Measurements from ENCODE around the gene LRRIQ4.

LRRIQ4 gene

DNA sequence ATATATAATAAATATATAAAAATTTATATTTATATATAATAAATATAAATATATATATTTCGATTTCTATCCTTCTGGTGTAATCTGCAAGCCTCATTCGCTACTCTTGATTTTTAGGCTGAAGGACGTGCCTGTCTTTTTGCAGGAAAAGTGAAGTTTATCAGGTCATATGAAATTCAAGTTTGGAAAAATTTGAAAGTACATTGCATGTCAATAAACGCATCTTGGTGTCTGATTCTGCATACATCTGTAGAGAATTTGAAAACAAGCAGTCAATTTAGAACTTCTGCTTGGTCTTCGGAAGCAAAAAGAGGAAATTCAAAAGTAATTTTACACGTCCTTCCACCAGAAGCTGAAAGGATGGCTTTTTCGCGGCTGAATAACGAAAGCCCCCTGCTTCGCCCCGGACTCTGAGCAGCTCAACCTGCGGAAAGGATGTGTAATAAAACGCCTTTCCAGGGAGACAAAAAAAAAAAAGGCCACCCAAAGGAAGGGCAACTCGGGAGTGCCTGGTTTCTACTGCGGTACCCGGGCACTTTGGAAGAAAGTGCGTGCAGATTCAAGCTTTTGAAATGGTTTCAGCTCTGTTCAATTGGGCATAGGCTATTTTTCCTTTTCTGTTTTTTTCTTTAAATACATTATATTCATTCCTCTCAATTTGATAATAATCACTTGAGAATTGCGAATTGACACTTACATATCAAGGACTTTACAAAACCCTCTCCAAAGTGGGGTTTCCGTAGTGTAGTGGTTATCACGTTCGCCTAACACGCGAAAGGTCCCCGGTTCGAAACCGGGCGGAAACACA lies 41.0 kb upstream of the LRRIQ4 start:
- peak; percentile 45 for DNase-seq (ENCODE audit: extremely low spot score)
- ChIA-PET POLR2A (interaction anchor here (2.0 to 2.1 kb wide), 2 partner anchors 8 to 40 kb away, joined by 12 to 18 read pairs; partner anchors contain the start of genes LRRC34, LRRIQ4 and TERC), CTCF (interaction anchor here (0.6 kb wide), 1 partner anchor 761 kb away, joined by 3 read pairs; no protein-coding TSS in a partner anchor)
- TF ChIP-seq ZNF384 (IDR thresholded peaks at IDR 0.05) (peak; percentile 97), FOXM1 (IDR thresholded peaks at IDR 0.05; ENCODE audit: borderline replicate concordance) (no peak)
- TF ChIP-seq, protein P1, sequence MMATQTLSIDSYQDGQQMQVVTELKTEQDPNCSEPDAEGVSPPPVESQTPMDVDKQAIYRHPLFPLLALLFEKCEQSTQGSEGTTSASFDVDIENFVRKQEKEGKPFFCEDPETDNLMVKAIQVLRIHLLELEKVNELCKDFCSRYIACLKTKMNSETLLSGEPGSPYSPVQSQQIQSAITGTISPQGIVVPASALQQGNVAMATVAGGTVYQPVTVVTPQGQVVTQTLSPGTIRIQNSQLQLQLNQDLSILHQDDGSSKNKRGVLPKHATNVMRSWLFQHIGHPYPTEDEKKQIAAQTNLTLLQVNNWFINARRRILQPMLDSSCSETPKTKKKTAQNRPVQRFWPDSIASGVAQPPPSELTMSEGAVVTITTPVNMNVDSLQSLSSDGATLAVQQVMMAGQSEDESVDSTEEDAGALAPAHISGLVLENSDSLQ (IDR thresholded peaks at IDR 0.05) = no peak

GRCh38 chr3:169772305-169772896 lies 40.3 kb upstream of the LRRIQ4 start:
- peak; percentile 50 for DNase-seq (ENCODE audit: extremely low spot score)
- no peak for TF ChIP-seq FOXA1 (IDR thresholded peaks at IDR 0.05)
- no peak for TF ChIP-seq CTBP1 (IDR thresholded peaks at IDR 0.05; ENCODE audit: borderline replicate concordance)
- TF ChIP-seq FOXK2 (IDR thresholded peaks at IDR 0.05) = no peak
- peak; percentile 89; the same call in 1 of the 2 replicates for TF ChIP-seq ZNF384 (IDR thresholded peaks at IDR 0.05)
- TF ChIP-seq ARNT (IDR thresholded peaks at IDR 0.05) = no peak
- TF ChIP-seq TARDBP (IDR thresholded peaks at IDR 0.05) = no peak
- TF ChIP-seq SP1 (IDR thresholded peaks at IDR 0.05) = no peak
- no peak for TF ChIP-seq LEF1 (IDR thresholded peaks at IDR 0.05; ENCODE audit: borderline replicate concordance)
- TF ChIP-seq L3MBTL2 (conservative IDR thresholded peaks at IDR 0.05) = peak; percentile 96
- no peak for TF ChIP-seq FOXM1 (IDR thresholded peaks at IDR 0.05; ENCODE audit: borderline replicate concordance)
- no peak for TF ChIP-seq BHLHE40 (IDR thresholded peaks at IDR 0.05; ENCODE audit: borderline replicate concordance)
- TF ChIP-seq, protein P1 (IDR thresholded peaks at IDR 0.05) = peak; percentile 33
- TF ChIP-seq HDGF (IDR thresholded peaks at IDR 0.05; ENCODE audit: borderline replicate concordance) = no peak
- TF ChIP-seq SUZ12 (IDR thresholded peaks at IDR 0.05) = no peak
- TF ChIP-seq ELF4 (IDR thresholded peaks at IDR 0.05) = no peak; the same call in 1 of the 2 replicates
- no peak for TF ChIP-seq NFRKB (IDR thresholded peaks at IDR 0.05)
- ChIA-PET CTCF (no interaction called here), POLR2A (interaction anchor here (0.7 to 2.1 kb wide), 4 partner anchors 8 to 239 kb away, joined by 3 to 18 read pairs (median 8); partner anchors contain the start of genes LRRC34, LRRIQ4 and TERC)

DNA sequence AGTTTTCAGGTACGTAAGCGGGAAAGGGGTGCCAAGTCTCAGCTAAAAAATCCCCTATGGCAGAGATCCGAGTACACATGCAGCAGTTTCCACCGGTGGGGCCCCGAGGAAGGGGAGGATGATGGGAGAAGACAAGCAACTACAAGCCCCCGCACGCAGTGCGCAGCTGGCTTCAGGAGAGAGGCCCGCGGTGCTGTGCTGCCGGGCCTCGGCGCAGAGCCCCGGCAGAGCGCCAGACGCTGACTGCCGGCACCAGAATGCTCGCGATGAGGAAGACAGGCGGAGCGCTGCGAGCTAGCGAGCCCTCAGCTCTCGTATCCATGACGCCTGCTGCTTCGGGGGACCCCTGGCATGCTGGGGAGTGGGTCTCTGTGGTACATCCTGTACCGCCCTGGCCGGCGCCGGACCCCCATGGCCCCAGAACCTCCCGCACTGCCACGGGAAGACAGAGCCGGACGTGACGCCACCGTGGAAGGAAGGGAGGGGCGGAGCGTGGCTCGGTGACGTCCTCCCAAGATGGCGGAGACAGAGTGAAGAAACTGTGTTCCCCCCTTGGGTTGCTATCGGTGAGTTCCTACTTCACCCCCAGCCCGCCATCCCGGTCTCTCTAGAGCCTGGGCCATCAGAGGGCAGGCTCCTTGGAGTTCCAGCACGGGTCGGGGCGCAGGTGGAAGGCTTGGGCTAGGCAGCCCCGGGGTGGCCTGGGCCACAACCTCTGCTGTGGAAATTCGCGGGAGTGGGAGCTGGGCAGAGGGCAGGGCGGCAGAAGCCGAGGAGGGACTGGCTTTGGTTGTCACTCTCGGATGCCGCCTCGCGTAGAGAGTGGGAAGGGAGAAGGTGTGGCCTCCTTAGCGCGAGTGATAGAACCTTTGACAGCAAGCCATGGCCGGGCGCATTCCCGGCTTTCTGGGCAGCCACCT lies 39.5 kb upstream of the LRRIQ4 start, which contains the start of gene MYNN:
Gene MYNN (plus strand): TSS at position 500 of the 920 bp plus-strand sequence. CDS start 900 bp downstream, outside the sequence.
- POLR2A ChIA-PET = interaction anchor here (0.5 to 2.1 kb wide), 5 partner anchors 9 to 238 kb away, joined by 3 to 18 read pairs (median 4); partner anchors contain the start of genes LRRC34, LRRIQ4 and TERC
- DNase-seq (ENCODE audit: extremely low spot score) = peak; percentile 74
- CTCF ChIA-PET = no interaction called here
- peak; percentile 49; the same call in 1 of the 2 replicates for TF ChIP-seq ELF4 (IDR thresholded peaks at IDR 0.05)
- no peak for TF ChIP-seq BHLHE40 (IDR thresholded peaks at IDR 0.05; ENCODE audit: borderline replicate concordance)
- no peak for TF ChIP-seq CTBP1 (IDR thresholded peaks at IDR 0.05; ENCODE audit: borderline replicate concordance)
- peak; percentile 53; the same call in 1 of the 2 replicates for TF ChIP-seq NFRKB (IDR thresholded peaks at IDR 0.05)
- no peak for TF ChIP-seq FOXM1 (IDR thresholded peaks at IDR 0.05; ENCODE audit: borderline replicate concordance)
- TF ChIP-seq, protein P1 (IDR thresholded peaks at IDR 0.05) = peak; percentile 25; the same call in 1 of the 2 replicates
- no peak for TF ChIP-seq ZNF384 (IDR thresholded peaks at IDR 0.05)
- peak; percentile 68 for TF ChIP-seq TARDBP (IDR thresholded peaks at IDR 0.05)
- TF ChIP-seq L3MBTL2 (conservative IDR thresholded peaks at IDR 0.05) = no peak
- no peak for TF ChIP-seq ARNT (IDR thresholded peaks at IDR 0.05)
- no peak for TF ChIP-seq FOXK2 (IDR thresholded peaks at IDR 0.05)

GRCh38 chr3:169774186-169774585 lies 38.5 kb upstream of the LRRIQ4 start:
- CTCF ChIA-PET = no interaction called here
- TF ChIP-seq CTBP1 (IDR thresholded peaks at IDR 0.05; ENCODE audit: borderline replicate concordance) (no peak), ZNF384 (IDR thresholded peaks at IDR 0.05) (no peak), LEF1 (IDR thresholded peaks at IDR 0.05; ENCODE audit: borderline replicate concordance) (no peak), ARNT (IDR thresholded peaks at IDR 0.05) (no peak), FOXK2 (IDR thresholded peaks at IDR 0.05) (no peak), BHLHE40 (IDR thresholded peaks at IDR 0.05; ENCODE audit: borderline replicate concordance) (no peak), HDGF (IDR thresholded peaks at IDR 0.05; ENCODE audit: borderline replicate concordance) (no peak), ELF4 (IDR thresholded peaks at IDR 0.05) (no peak), FOXA1 (IDR thresholded peaks at IDR 0.05) (no peak), TARDBP (IDR thresholded peaks at IDR 0.05) (no peak)
- no peak for DNase-seq (ENCODE audit: extremely low spot score)
- POLR2A ChIA-PET = no interaction called here

- ChIA-PET POLR2A (no interaction called here), CTCF (no interaction called here)
- DNase-seq (ENCODE audit: extremely low spot score) = no peak
- TF ChIP-seq SP1 (IDR thresholded peaks at IDR 0.05) (no peak), ARNT (IDR thresholded peaks at IDR 0.05) (no peak), SUZ12 (IDR thresholded peaks at IDR 0.05) (no peak), NFRKB (IDR thresholded peaks at IDR 0.05) (no peak), L3MBTL2 (conservative IDR thresholded peaks at IDR 0.05) (no peak), HDGF (IDR thresholded peaks at IDR 0.05; ENCODE audit: borderline replicate concordance) (no peak), CTBP1 (IDR thresholded peaks at IDR 0.05; ENCODE audit: borderline replicate concordance) (no peak), TARDBP (IDR thresholded peaks at IDR 0.05) (no peak), LEF1 (IDR thresholded peaks at IDR 0.05; ENCODE audit: borderline replicate concordance) (no peak), FOXM1 (IDR thresholded peaks at IDR 0.05; ENCODE audit: borderline replicate concordance) (no peak), FOXA1 (IDR thresholded peaks at IDR 0.05) (no peak), ZNF384 (IDR thresholded peaks at IDR 0.05) (no peak), BHLHE40 (IDR thresholded peaks at IDR 0.05; ENCODE audit: borderline replicate concordance) (no peak), FOXK2 (IDR thresholded peaks at IDR 0.05) (no peak), ELF4 (IDR thresholded peaks at IDR 0.05) (no peak)
- TF ChIP-seq, protein P1 (IDR thresholded peaks at IDR 0.05) = no peak
Measured at GRCh38 chr3:169777822-169778221, 34.8 kb upstream of the LRRIQ4 start.

Data from HEK293T (cell line).